ENCODE results near the gene SYNE1.

SYNE1 gene

DNA sequence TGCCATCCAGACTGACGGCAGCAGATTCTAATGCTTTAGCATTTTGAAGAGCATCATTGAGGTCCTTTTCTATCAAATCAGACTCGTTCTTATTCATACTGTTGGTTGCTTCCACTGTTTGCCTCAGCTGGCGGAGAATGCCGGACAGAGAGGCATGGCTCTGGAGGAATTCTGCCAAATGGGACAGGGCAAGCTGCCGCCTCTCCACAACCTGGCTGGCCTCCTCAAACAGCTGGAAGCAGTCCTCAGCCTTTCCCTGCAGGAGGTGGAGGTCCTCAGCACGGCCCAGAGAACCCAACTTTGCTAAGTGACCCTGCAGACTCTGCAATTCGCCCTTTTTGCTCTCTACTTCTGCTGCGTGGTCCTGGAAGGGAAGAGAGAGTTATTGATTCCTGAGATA lies 220.5 kb downstream of the SYNE1 start:
- DNase-seq: no peak

DNA sequence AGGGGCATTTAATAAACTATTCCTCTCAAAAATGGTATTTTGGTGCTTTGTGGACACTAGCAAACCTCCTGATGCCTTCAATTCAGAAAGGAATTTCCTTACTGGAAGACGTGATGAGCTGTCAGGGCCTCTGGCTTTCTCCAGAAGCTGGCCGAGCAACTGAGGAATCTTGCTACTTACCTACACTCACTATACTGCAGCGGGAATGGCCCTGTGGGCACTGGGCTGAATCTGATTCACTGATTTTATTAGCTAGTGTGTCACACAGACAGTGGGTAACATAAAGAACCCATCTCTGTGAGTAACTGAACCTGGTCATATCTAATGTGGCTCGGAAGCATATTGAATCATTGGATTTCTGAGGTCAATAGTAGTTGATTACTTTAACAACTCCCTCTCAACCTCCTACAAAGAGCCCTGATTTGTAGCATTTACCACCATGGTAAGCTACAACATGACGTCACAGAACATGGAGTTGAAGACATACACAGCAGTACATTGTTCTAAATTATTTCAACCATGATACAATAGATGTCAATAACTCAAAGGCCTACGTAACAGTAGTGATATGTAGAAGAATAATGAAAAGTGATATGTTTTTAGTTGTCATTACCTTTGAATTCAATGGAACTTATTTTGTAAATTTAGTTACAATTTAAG lies 232.1 kb downstream of the SYNE1 start:
- DNase-seq: no peak

DNA sequence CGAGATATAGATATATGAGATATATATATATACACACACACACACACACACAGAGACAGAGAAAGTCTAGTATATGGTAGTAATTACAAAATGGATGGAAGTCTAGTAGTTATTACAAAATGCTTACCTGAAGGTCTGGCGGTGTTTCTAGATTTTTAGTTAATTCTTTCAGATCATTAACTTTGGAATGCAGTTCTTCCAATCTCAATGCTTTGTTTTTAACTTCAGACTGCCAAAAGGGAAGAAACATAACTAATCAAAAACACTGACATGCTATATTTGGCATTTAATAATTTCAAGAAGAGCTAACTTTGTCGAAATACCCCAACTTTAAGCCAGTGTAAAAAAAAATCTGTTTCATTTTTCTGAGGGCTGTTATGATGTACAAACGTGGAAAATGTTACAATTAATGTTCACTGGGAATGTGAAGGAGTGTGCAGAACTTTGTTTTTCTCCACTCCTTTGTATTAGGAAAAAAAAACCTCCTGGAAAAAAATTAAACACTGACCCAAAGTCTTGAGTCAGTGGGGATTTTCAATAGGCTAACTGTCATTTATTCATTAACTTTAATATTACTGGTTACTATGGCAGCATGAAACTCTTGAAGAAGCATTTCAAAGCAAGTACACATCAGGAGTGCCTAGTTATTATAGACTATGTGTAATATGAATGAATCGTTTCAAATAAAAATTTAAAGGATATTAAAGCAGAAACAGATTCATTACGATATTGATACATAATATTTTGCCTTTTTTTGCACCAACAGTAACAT lies 232.9 kb downstream of the SYNE1 start:
- no peak for DNase-seq

DNA sequence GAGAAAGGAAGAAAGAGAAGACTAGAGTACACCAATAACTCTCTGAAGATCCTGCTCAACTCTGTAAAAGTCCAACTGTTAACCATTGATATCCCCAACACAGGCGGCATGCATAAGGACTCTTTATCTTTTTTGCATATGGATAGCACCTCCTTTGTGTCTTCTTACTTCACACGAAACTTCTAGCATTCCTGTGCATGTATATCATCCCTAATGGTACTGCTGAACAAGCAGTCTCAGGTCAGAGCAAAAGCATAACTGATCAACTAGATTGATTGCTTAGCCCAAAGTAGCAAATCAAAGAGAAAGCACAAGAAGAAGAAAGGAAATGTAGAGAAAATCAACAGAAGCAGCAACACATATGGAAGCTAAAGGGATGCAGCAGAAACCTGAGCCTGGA lies 234.4 kb downstream of the SYNE1 start:
- no peak for DNase-seq

DNA sequence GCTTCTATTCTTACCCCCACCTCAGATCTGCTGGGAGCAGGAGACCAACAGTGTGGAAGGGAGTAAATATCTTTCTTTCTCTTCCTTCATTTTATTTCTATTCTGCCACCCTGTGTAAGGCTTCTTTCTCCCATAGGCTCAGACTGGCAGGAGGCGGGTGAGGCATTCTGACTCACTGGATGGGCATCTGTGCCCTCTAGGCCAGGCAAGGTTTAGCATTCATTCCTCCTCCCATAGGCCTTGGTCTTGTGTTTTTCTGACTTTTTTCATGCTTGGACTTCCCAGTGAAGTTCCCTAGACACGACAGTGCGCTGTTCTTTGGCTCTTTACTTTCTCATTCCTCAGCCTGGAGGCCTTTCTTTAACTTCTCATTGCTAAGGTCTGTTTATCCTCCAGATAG lies 235.2 kb downstream of the SYNE1 start:
- DNase-seq: no peak

DNA sequence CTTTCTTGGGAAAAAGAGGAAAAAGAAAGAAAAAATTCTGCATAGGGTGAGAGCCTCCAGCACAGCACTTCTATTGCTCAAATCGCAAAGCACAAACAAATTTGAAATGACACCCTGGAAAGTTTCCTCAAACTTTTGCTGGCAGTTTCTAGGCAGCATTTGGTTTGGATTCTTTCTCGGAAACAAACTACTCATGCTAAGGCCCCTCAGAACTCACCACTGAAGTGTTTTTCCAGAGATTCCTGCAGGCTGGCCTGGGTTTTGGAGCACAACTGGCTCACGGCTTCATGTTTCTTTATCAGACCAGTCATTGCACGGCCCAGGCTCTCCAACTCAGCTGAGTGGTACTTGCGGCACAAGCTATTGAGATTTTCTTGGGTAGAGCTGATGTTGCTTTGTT lies 237.8 kb downstream of the SYNE1 start:
- no peak for DNase-seq

DNA sequence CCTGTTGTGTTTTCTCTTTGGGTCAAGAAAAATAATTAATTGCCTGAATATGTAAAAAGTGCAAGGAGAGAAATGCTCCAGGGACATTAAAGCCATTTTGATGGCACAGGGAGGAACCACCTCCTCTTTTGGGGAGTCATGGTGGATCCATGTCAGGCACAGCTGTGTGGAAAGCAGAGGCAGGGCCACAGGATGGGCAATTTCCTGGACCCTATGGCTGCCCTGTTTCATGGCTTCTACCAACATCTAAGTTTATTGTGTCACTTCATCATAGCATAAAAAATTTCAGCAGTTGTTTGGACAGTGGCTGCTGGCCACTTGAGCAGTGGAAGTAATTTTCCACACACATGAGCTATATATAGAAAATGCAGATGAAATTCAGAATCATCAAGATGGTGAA lies 238.2 kb downstream of the SYNE1 start:
- DNase-seq: no peak

DNA sequence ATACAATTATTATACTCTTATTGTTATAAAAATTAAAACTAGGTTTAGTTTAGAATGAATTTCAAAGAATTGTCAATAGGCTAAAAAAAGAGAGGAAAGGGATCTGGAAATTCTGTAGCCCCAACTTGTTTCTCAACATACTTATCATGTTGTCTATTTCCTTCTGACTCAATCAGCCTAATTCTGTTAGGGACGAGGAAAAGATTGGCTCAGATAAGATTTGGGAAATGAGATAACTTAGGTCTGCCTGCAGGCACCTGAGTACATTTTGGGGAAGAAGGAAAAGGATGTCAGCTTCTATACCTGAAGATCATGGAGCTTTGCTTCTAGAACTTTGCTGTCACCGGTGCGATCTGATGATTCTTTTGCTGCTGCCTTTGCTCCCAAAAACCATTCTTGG lies 238.8 kb downstream of the SYNE1 start:
- no peak for DNase-seq

DNA sequence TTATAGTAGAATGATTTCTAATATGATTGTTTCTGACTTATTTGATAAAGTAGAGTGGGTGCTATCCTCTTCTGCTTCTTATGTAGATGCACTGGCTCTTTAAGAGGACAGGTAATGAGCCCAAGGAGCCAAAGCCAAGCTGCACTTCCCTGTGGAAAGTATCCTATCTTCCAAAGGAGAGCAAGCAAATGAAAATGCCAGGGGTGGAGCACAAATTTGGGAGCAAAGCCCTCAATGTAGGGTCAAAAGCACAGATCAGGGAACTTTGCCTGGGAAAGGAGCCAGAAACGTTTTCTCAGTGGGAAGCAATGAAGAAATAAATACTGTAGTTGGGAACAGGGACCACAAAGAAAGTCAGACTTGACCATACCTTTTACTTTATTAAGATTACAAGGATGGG lies 242.9 kb downstream of the SYNE1 start:
- DNase-seq: no peak

DNA sequence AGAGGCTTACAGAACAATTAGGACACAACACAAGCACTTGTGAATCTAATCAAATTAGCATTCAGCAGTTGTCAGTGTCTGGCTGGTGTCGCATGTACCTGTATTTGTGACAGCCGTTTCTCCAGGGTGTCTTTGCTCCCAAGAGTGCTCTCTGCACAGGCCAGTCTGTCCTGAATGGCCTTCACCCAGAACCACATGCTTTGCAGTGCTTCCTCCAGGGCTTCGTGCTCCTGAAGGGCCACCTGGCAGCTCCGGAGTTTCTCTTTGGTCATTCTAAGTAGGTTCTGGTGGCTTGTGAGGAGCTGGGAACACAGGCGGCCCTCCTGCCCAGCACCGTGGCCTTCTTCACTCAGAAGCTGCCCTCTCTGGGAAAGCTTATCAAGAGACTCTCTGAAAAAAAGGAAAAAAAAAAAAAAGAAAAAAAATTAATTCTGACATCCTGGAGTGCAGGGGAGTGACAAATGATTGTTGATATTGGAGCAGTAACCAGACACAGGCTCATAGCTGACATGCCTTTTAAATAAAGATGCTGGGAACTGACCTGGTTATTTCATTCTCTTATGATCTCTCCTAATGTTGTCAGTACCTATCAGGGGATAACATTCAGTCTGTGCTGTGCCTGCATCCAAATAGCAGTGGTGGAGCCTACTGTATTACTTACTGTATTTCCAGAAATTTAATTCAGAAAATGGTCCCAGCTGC lies 245.8 kb downstream of the SYNE1 start:
- no peak for DNase-seq

DNA sequence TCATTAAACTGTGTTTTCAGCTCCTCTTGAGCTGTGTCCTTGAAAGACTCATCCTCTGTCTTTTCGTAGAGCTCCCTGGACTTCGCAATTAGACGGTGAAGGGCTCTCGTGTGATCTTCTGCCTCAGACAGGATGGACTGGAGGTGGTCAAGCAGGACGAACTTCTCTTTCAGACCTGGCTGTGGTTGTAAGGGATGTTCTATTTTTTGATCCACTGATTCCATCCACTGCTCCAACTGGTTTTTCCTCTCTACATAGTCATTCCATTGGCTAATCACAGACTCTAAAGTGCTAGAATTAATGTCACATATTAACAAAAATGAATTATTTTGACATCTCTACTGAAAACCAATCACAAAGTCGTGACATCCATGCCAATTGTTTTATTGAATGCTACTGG lies 250.1 kb downstream of the SYNE1 start:
- no peak for DNase-seq

DNA sequence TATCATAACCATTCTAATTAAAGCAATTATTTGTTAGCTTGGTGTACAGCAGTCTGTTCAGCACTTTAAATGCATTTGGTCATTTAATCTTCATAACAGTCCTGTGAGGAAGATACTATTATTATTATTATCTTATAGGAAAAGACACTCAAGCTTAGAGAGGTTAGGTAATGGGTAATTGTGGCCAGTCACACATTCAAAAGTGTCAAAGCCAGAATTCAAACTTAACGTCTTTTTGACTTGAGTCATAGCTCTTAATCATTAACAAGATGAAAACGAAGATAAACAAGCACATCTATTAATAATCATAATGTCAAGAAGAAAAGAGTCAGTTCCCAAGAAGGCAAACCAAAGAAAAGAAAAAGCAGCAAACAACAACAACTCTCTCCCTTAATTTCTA lies 251.0 kb downstream of the SYNE1 start:
- no peak for DNase-seq

DNA sequence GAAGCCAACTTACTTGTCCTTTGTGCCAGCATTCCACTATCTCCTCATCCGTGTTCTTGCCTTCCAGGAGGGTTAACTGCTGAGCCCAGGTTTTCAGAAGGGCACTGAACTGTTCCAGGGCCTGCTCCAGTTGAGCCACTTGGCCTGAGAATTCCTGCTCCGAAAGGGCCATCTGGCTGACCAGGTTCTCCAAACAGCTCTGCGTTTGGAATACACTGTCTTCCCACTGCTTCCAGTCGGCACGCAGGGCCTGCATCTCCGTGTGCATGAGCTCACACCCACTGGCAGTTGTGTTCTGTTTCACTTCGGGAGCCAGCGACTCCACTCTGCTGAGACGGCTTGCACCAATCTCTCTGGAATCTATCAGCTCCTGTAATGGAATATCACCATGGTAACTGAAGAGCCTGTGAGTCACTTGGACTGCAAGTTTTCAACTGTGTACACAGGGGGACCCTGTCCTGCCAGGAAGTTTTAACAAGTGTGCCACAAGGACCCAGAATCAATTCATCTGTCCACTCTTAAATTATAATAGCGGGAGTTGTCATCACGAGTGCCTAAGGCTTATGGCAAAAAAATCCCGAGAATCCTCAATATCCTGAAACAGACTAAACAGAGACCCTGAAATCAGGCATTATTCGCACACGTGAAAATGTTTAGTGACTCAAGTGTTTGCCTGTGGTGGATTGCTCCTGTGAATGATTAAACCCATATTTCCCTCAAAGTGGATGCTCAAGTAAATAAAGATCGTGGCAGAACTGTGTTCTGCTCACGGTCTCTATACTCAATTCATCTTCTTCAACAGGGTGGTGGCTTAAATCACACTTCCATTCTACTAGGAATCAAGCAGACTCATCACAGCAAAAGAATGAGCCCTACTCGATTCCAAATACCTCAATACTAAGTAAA lies 255.9 kb downstream of the SYNE1 start:
- DNase-seq: no peak

DNA sequence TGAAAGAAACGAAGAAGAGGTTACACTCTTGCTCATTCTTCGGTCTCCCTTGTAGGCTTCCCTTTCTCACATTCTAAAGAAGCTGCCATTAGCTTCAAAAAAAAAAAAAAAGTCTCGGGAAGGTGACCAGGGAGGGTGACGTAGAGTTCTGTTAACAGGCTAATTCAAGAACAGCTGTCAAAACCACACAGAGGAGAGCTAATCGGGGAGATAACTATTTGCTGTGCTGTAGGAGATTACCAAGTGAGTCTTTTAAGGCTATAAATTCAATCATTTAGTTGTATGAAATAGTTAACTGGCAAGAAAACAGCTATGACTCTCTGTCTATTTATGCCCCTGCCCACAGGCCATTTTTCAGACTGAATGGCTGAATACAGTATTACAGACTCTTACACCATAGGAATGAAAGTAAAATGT lies 256.8 kb downstream of the SYNE1 start:
- no peak for DNase-seq

DNA sequence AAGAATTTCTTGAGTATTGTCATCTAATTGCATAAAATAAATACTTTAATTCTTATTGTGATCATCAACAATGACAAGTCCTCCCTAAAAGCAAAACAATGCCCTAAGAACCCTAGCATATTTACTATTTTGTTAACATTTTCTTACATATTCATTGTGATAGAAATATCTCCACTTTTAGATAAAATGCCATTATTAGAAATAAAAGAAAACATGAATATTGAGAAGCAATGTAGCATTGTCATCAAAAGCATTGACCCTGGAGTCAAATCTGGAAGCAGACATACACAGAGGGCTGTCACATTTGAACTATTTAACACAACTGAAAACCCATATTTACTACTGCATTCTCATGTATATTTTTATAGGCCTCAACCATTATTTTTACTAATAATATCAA lies 257.7 kb downstream of the SYNE1 start:
- DNase-seq: no peak

DNA sequence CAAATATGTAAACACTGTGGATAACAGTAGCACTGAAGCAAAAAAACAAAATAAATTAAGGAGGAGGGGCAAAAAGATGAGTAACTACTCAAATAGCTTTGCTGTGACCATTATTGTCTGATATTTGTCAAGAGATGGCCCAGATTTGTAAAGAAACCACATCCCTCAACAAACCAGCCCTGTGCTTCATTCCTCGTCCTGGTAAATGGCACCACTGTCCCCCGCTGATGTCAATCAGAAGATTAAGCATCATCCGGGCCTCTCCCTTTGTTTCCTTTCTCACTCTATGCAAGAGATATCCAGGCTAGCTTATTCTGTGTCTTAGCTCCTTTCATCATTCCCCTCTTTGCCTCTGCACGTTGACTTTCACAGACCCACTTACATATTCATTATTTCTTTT lies 259.0 kb downstream of the SYNE1 start:
- DNase-seq: no peak

DNA sequence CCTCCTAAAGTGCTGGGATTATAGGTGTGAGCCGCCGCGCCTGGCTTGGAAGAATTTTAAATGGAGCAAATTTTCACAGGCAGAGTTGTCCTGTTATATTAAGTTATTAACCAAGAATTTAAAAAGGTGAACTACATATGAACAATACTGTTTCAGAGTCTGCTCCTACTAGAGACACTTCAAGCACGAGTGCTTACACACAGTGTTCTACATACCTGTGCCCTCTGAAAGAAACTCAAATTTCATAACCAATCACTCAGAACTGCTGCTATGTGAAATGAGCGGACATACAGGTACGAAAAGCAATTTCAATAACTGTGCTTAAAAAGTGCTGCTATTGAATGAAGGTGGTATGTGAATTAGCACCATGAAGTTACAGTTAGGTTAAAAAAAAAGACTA lies 262.0 kb downstream of the SYNE1 start:
- no peak for DNase-seq

DNA sequence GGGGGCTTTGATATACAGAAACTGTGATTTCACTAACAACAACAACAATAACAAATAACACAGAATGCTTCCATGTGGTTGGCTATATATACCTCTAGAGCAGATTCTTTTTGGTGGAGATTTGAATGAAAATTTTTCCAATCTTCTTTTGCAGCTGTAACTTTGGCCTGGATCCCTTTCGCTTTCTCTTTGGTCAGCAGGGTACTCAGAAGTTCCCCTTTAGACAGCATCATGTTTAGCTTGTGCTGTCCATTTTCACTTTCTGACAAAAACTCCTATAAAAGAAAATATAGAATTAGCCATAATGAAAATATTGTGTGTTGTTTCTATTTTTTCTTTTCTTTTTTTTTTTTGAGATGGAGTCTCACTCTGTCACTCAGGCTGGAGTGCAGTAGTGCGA lies 264.2 kb downstream of the SYNE1 start:
- DNase-seq: no peak

DNA sequence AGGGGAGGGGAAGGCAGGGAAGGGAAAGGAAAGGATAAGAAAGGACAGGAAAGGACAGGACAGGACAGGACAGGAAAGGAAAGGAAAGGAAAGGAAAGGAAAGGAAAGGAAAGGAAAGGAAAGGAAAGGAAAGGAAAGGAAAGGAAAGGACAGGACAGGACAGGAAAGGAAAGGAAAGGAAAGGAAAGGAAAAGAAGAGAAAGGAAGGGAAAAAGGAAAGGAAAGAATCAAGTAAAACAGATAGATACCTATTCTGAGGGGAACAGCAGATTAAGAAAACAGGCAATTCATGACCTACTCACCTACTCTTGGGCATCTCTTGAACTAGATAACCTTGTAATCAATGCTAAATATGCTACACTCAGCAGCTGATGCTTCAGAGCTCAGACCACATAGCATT lies 265.4 kb downstream of the SYNE1 start:
- DNase-seq: no peak

DNA sequence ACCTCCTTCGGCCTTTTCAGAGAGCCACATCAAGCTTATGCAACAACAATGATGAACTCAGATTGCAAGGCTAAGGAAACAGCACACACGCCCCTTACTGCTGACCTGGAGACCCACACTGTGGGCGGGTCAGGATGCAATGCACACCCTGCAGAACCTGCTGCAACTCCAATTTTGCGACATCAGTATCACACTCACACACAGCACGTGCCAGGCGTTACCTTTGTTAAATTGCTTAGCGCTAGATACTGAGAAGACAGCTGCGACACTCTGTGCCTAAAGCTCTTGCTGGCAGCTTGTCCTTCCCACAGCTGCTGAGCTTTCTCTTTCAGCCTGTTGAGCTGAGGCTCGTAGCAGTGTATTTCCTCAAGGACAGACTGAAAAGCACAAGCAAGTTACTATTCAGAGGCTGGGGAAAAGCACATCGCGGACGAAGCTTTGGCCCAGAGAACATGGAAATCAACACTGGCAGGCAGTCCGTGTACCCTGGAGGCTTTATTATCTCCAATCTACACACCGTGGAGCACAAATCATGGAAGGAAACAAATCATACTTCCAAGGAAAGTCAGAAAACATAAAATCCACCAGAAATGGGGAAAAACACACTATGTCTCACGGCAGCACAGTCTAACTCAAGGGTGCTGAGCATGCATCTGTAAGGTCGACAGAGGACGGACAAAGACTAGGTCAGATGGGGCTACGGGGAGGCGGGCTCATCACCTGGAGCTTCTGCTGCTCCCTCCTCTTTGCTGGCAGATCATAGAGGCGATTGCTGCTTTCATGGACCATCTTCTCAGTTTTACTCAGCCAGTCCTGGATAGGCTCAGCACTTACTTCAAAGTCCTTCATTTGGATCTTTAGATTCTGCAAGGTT lies 268.2 kb downstream of the SYNE1 start:
- no peak for DNase-seq

DNA sequence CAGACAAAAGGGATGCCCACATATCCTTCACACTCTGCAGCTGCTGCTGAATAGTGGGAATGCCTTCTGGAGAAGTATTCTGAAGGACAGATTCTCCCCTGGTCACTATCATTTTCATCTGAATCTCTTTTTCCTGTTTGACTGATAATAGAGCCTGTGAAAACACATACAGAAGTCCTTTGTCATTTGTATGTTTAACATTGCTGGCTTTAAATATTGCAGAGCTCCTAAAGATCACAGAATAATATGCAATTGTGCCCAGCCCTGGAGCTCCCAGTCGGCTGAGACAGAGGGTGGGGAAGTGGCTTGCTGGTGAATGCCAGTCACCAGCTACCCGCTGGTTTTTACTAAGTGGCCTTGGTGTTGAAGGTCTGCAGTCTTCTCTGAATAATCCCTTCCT lies 272.3 kb downstream of the SYNE1 start:
- DNase-seq: no peak

DNA sequence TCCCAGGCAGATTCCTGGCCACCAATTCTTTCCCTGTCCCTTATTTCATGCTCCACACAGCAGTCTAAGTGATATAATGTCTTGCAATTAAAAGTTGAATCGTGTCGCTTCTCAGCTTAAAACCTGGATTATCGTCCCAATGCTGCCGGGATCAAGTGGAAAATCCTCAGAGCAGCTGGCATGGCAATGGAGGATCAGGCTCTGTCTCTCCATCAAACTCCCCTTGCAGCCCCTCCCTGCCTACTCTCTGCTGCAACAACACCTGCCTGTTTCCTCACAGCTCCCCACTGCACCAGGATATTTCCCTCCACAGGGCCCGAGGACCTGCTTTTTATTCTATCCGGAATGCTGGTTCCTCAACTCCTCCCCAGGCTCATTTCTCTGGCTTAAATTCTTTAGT lies 277.1 kb downstream of the SYNE1 start:
- no peak for DNase-seq
